MM.1S (cell line): ENCODE results near the gene POGK.

Experiments
- DNase-seq: peaks from one replicate; pipeline ENCODE4 v3.0.0-alpha.2; 2015
- H2AFZ ChIP-seq: fragments of 300-600 bp; sonication (generic); 2 replicates; pipeline ENCODE4 v1.6.0; 2016; ENCODE audit warnings: antibody characterized with exemption, low read length
- H3F3A ChIP-seq: fragments of 300-600 bp; sonication (generic); 2 replicates; pipeline ENCODE4 v1.6.1; 2016; ENCODE audit warnings: mild to moderate bottlenecking, antibody characterized with exemption, low read length, moderate library complexity, mixed read lengths; ENCODE audit not compliant: insufficient read depth
- H3K27ac ChIP-seq: fragments of 300-600 bp; sonication (generic); 2 replicates; pipeline ENCODE4 v1.5.1; 2016; ENCODE audit warnings: mild to moderate bottlenecking, low read length
- H3K27me3 ChIP-seq: fragments of 300-600 bp; sonication (generic); replicated peaks from 2 replicates; pipeline ENCODE4 v1.6.0; 2016; ENCODE audit warnings: low read length; ENCODE audit not compliant: insufficient read depth
- H3K36me3 ChIP-seq: fragments of 300-600 bp; sonication (generic); replicated peaks from 2 replicates; pipeline ENCODE4 v1.6.1; 2016; ENCODE audit warnings: mild to moderate bottlenecking, low read length, mixed read lengths; ENCODE audit not compliant: insufficient read depth
- H3K4me1 ChIP-seq: fragments of 300-600 bp; sonication (generic); 2 replicates; pipeline ENCODE4 v1.6.1; 2016; ENCODE audit warnings: low read length, mixed read lengths
- H3K4me2 ChIP-seq: fragments of 300-600 bp; sonication (generic); 2 replicates; pipeline ENCODE4 v1.6.0; 2016; ENCODE audit warnings: low read depth, low read length
- H3K4me3 ChIP-seq: fragments of 300-600 bp; sonication (generic); 2 replicates; pipeline ENCODE4 v1.5.1; 2016; ENCODE audit warnings: low read length, mixed read lengths
- H3K79me2 ChIP-seq: fragments of 300-600 bp; sonication (generic); 2 replicates; pipeline ENCODE4 v1.6.1; 2016; ENCODE audit warnings: mixed run types, low read length, mixed read lengths
- H3K9ac ChIP-seq: fragments of 300-600 bp; sonication (generic); 2 replicates; pipeline ENCODE4 v1.6.1; 2016; ENCODE audit warnings: low read length, mixed read lengths
- H3K9me2 ChIP-seq: fragments of 300-600 bp; sonication (generic); replicated peaks from 2 replicates; pipeline ENCODE4 v1.6.1; 2016; ENCODE audit warnings: mild to moderate bottlenecking, low read length, mixed read lengths; ENCODE audit not compliant: insufficient read depth
- H3K9me3 ChIP-seq: fragments of 300-600 bp; sonication (generic); replicated peaks from 2 replicates; pipeline ENCODE4 v1.6.1; 2016; ENCODE audit warnings: mild to moderate bottlenecking, low read length, mixed read lengths; ENCODE audit not compliant: insufficient read depth
- H4K20me1 ChIP-seq: fragments of 300-600 bp; sonication (generic); 2 replicates; pipeline ENCODE4 v1.6.1; 2016; ENCODE audit warnings: mild to moderate bottlenecking, low read length, moderate library complexity, mixed read lengths; ENCODE audit not compliant: insufficient read depth
- EZH2 ChIP-seq: fragments of 300-600 bp; sonication (generic); optimal IDR thresholded peaks from 2 replicates; pipeline ENCODE3; 2017; ENCODE audit warnings: low read depth, mild to moderate bottlenecking, antibody characterized with exemption, low read length, mixed read lengths
- EZH2phosphoT487 ChIP-seq: fragments of 300-600 bp; sonication (generic); IDR thresholded peaks from 2 replicates; pipeline ENCODE4 v1.6.1; 2018; ENCODE audit warnings: antibody characterized with exemption, low read length
- TF ChIP-seq, protein P1 (sequence below): fragments of 300-600 bp; sonication (generic); IDR thresholded peaks from 2 replicates; pipeline ENCODE4 v1.5.1; 2016; ENCODE audit warnings: antibody characterized with exemption, low read length, mixed read lengths

POGK gene

GRCh38 chr1:166843322-166843721 is 4.0 kb downstream of the POGK start:
- H3K4me3 ChIP-seq = no peak overlapping the region
- H3K9me2 ChIP-seq = no peaks in the 10 kb centered on the region
- H3K36me3 ChIP-seq = peaks cover 31% of the 10 kb centered on the region
- H3K4me2 ChIP-seq = no peak overlapping the region
- H3K9me3 ChIP-seq = no peaks in the 10 kb centered on the region
- TF ChIP-seq EZH2phosphoT487 (no peak), EZH2 (no peak)
- TF ChIP-seq, protein P1, sequence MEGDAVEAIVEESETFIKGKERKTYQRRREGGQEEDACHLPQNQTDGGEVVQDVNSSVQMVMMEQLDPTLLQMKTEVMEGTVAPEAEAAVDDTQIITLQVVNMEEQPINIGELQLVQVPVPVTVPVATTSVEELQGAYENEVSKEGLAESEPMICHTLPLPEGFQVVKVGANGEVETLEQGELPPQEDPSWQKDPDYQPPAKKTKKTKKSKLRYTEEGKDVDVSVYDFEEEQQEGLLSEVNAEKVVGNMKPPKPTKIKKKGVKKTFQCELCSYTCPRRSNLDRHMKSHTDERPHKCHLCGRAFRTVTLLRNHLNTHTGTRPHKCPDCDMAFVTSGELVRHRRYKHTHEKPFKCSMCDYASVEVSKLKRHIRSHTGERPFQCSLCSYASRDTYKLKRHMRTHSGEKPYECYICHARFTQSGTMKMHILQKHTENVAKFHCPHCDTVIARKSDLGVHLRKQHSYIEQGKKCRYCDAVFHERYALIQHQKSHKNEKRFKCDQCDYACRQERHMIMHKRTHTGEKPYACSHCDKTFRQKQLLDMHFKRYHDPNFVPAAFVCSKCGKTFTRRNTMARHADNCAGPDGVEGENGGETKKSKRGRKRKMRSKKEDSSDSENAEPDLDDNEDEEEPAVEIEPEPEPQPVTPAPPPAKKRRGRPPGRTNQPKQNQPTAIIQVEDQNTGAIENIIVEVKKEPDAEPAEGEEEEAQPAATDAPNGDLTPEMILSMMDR = no peak
- no peaks in the 10 kb centered on the region for H3K27me3 ChIP-seq
- no peak overlapping the region for H2AFZ ChIP-seq
- H3K79me2 ChIP-seq = peaks cover 82% of the 10 kb centered on the region
- no peak for DNase-seq
- H3K9ac ChIP-seq = no peak overlapping the region
- H3F3A ChIP-seq = no peaks in the 10 kb centered on the region
- H3K4me1 ChIP-seq = peaks cover 21% of the 10 kb centered on the region
- H3K27ac ChIP-seq = no peak overlapping the region
- H4K20me1 ChIP-seq = no peaks in the 10 kb centered on the region

GRCh38 chr1:166843769-166844596 is 4.7 kb downstream of the POGK start:
- H2AFZ ChIP-seq = no peak overlapping the region
- H3K4me2 ChIP-seq = no peak overlapping the region
- no peaks in the 10 kb centered on the region for H3F3A ChIP-seq
- H3K9me2 ChIP-seq = no peaks in the 10 kb centered on the region
- no peak overlapping the region for H3K27ac ChIP-seq
- H4K20me1 ChIP-seq = no peaks in the 10 kb centered on the region
- TF ChIP-seq EZH2 (no peak), EZH2phosphoT487 (no peak)
- TF ChIP-seq, protein P1 = no peak
- H3K9ac ChIP-seq = no peak overlapping the region
- no peak overlapping the region for H3K4me3 ChIP-seq
- H3K4me1 ChIP-seq = peaks cover 14% of the 10 kb centered on the region
- no peaks in the 10 kb centered on the region for H3K27me3 ChIP-seq
- peaks cover 31% of the 10 kb centered on the region for H3K36me3 ChIP-seq
- no peak for DNase-seq
- no peaks in the 10 kb centered on the region for H3K9me3 ChIP-seq
- H3K79me2 ChIP-seq = peaks cover 88% of the 10 kb centered on the region

GRCh38 chr1:166844791-166845190 is 5.5 kb downstream of the POGK start:
- H3K27ac ChIP-seq = no peak overlapping the region
- TF ChIP-seq, protein P1 = no peak
- no peak for TF ChIP-seq EZH2
- no peak for TF ChIP-seq EZH2phosphoT487
- peaks cover 96% of the 10 kb centered on the region for H3K79me2 ChIP-seq
- no peaks in the 10 kb centered on the region for H3K27me3 ChIP-seq
- no peaks in the 10 kb centered on the region for H3F3A ChIP-seq
- no peak overlapping the region for H3K4me3 ChIP-seq
- no peaks in the 10 kb centered on the region for H3K9me3 ChIP-seq
- H3K4me2 ChIP-seq = no peak overlapping the region
- H4K20me1 ChIP-seq = no peaks in the 10 kb centered on the region
- H3K36me3 ChIP-seq = peaks cover 39% of the 10 kb centered on the region
- H3K9ac ChIP-seq = no peak overlapping the region
- no peak overlapping the region for H2AFZ ChIP-seq
- no peaks in the 10 kb centered on the region for H3K9me2 ChIP-seq
- peaks cover 14% of the 10 kb centered on the region for H3K4me1 ChIP-seq
- no peak for DNase-seq
